PC-3 (cell line): ENCODE data around the gene PBRM1.

Source experiments
- EZH2 ChIP-seq: fragments of 300-600 bp; sonication (generic); IDR thresholded peaks from one replicate; pipeline ENCODE4 v1.6.1; 2017; ENCODE audit warnings: antibody characterized with exemption, mild to moderate bottlenecking, low read length; ENCODE audit not compliant: unreplicated experiment
- TF ChIP-seq, protein P1 (sequence below): fragments of 300-600 bp; sonication (generic); conservative IDR thresholded peaks from 2 replicates; pipeline ENCODE4 v1.5.1; 2017; ENCODE audit warnings: antibody characterized with exemption, low read depth, mild to moderate bottlenecking, low read length

DNA sequence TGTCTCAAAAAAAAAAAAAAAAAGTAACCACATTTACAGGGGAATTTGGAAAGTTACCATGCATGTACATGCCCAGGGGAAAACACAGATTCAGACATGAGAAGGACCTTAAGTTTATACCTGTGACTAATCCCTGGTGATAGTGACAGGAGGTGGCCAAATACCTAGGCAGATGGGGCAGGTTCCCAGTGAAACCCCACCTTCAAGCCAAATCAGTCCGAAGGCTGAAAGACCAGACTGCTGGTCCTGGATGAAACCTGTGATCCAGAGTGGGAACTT is 36.0 kb upstream of the PBRM1 start:
- TF ChIP-seq, protein P1, sequence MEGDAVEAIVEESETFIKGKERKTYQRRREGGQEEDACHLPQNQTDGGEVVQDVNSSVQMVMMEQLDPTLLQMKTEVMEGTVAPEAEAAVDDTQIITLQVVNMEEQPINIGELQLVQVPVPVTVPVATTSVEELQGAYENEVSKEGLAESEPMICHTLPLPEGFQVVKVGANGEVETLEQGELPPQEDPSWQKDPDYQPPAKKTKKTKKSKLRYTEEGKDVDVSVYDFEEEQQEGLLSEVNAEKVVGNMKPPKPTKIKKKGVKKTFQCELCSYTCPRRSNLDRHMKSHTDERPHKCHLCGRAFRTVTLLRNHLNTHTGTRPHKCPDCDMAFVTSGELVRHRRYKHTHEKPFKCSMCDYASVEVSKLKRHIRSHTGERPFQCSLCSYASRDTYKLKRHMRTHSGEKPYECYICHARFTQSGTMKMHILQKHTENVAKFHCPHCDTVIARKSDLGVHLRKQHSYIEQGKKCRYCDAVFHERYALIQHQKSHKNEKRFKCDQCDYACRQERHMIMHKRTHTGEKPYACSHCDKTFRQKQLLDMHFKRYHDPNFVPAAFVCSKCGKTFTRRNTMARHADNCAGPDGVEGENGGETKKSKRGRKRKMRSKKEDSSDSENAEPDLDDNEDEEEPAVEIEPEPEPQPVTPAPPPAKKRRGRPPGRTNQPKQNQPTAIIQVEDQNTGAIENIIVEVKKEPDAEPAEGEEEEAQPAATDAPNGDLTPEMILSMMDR: no peak
- no peak for TF ChIP-seq EZH2
